GM12878 (cell line): ENCODE results near the gene GPLD1.

ENCODE experiments used
- BACH1 ChIP-seq: fragments of 450-650 bp; IDR thresholded peaks from 2 replicates; pipeline ENCODE4 v1.6.1; 2017; ENCODE audit warnings: mild to moderate bottlenecking, borderline replicate concordance
- BMI1 ChIP-seq: fragments of 450-650 bp; IDR thresholded peaks from 2 replicates; pipeline ENCODE4 v1.6.1; 2016; ENCODE audit warnings: mild to moderate bottlenecking, moderate library complexity, borderline replicate concordance
- CTCF ChIP-seq, 3 experiments: IDR thresholded peaks in 2 of 3; conservative IDR thresholded peaks in 1 of 3; 2 replicates each; pipeline ENCODE4 v1.5.1; 2011; ENCODE audit warnings: low read depth in 3 of 3, low read length in 3 of 3, mild to moderate bottlenecking in 3 of 3, control low read depth in 2 of 3, moderate library complexity in 2 of 3, inconsistent platforms in 1 of 3, mixed read lengths in 1 of 3; ENCODE audit not compliant: control insufficient read depth in 2 of 3, insufficient read depth in 1 of 3; ENCODE audit errors: extremely low read depth in 1 of 3
- HCFC1 ChIP-seq: fragments of 150-350 bp; IDR thresholded peaks from 2 replicates; pipeline ENCODE4 v1.6.1; 2014; ENCODE audit warnings: low read length
- POLR2A ChIP-seq: IDR thresholded peaks from 2 replicates; pipeline ENCODE4 v1.6.1; 2011; ENCODE audit warnings: low read depth, mild to moderate bottlenecking, low read length
- POLR2AphosphoS2 ChIP-seq: IDR thresholded peaks from 2 replicates; pipeline ENCODE4 v1.6.1; 2011; ENCODE audit warnings: low read depth, mild to moderate bottlenecking, low read length, improper control_type of control experiment, moderate library complexity
- PRDM15 ChIP-seq: fragments of 450-650 bp; formaldehyde crosslinking; IDR thresholded peaks from 2 replicates; pipeline ENCODE4 v1.4.0; 2020; ENCODE audit warnings: mild to moderate bottlenecking, moderate library complexity
- RAD21 ChIP-seq: IDR thresholded peaks from 2 replicates; pipeline ENCODE4 v1.6.1; 2011; ENCODE audit warnings: mild to moderate bottlenecking, low read depth, low read length, moderate library complexity; ENCODE audit not compliant: insufficient read depth
- USF2 ChIP-seq: IDR thresholded peaks from 2 replicates; pipeline ENCODE4 v1.6.1; 2011; ENCODE audit warnings: low read depth, low read length, improper control_type of control experiment, borderline replicate concordance
- ZBTB4 ChIP-seq: fragments of 450-650 bp; formaldehyde crosslinking; IDR thresholded peaks from 2 replicates; pipeline ENCODE4 v1.4.0; 2022; ENCODE audit warnings: mild to moderate bottlenecking, moderate library complexity
- ZNF274 ChIP-seq: IDR thresholded peaks from one replicate; pipeline ENCODE4 v1.8.0; 2011; ENCODE audit not compliant: insufficient read length, insufficient read depth

- TF ChIP-seq POLR2AphosphoS2, result no peak
- no peak for TF ChIP-seq CTCF (IDR thresholded peaks at IDR 0.05 in 2 of 3, conservative IDR thresholded peaks at IDR 0.05 in 1 of 3; ENCODE audit: control insufficient read depth in 2 of 3, extremely low read depth in 1 of 3, insufficient read depth in 1 of 3, low read depth in 3 of 3, low read length in 3 of 3)
- no peak for TF ChIP-seq HCFC1
- TF ChIP-seq USF2, result no peak
- no peak for TF ChIP-seq ZBTB4 (CRISPR knock-in tag)
- no peak for TF ChIP-seq PRDM15 (CRISPR knock-in tag)
- TF ChIP-seq POLR2A, result no peak
- TF ChIP-seq RAD21, result no peak
- no peak for TF ChIP-seq ZNF274
- TF ChIP-seq BMI1, result no peak
- TF ChIP-seq BACH1, result no peak
Observed at GRCh38 chr6:24439858-24440539, 49.4 kb downstream of the GPLD1 start.
